ENCODE data around the gene BRD7. TPM values are rescaled to one million over a fixed set of nuclear protein-coding genes. Genes with fewer than 3 reads are reported as not detected.
A peak's percentile ranks its signal among the peaks of the same experiment; 100 is the strongest.

The BRD7 gene
- total and polyA plus RNA-seq, 11 donors: 29.8 to 49.7 (median 43.7) TPM

DNA sequence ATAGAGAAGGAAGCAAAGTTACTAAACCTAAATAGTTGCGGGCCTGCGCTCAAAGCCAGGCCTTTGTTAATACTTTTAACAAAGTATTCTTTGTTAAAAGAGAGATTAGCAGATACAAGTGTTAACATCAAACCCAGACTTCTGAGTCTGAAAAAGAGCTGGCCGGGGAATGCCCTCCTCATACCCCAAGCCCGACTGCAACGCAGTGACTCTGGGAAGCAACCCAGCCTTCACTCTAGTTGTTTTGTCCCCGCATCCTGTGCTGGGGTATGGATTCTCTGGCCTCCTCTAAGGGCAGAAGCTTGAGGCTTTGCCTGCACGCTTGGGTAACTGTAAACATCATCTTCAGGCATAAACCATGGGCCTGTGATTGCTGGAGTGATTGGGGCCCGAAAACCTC lies 54.1 kb downstream of the BRD7 start:
- intact Hi-C loops (cut with DNase I): loop anchor here in 1 of 10 donors (10.0 kb wide), 1 partner anchor 50 kb away; the partner anchor contains the start of gene ADCY7
- Histone ChIP-seq H3K4me3 (no peak overlapping the region), H3K27ac (peak overlapping the region in 2 of 12 donors; percentile 13 to 57), H3K27me3 (no peaks in the 10 kb centered on the region), H3K36me3 (peaks cover 0 to 96% (median 60%) of the 10 kb centered on the region in 9 donors), H3K4me1 (peaks cover 0 to 23% (median 3%) of the 10 kb centered on the region in 12 donors), H3K9me3 (no peaks in the 10 kb centered on the region)
- no peak for TF ChIP-seq POLR2A (IDR thresholded peaks at IDR 0.05)
- TF ChIP-seq, protein P1, sequence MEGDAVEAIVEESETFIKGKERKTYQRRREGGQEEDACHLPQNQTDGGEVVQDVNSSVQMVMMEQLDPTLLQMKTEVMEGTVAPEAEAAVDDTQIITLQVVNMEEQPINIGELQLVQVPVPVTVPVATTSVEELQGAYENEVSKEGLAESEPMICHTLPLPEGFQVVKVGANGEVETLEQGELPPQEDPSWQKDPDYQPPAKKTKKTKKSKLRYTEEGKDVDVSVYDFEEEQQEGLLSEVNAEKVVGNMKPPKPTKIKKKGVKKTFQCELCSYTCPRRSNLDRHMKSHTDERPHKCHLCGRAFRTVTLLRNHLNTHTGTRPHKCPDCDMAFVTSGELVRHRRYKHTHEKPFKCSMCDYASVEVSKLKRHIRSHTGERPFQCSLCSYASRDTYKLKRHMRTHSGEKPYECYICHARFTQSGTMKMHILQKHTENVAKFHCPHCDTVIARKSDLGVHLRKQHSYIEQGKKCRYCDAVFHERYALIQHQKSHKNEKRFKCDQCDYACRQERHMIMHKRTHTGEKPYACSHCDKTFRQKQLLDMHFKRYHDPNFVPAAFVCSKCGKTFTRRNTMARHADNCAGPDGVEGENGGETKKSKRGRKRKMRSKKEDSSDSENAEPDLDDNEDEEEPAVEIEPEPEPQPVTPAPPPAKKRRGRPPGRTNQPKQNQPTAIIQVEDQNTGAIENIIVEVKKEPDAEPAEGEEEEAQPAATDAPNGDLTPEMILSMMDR (IDR thresholded peaks at IDR 0.05): no peak
- ATAC-seq: no peak
- WGBS, 4 donors: 84 to 94% (median 92%) methylated on average over 5 to 8 of the region's 8 CpGs
- DNase-seq: no peak

DNA sequence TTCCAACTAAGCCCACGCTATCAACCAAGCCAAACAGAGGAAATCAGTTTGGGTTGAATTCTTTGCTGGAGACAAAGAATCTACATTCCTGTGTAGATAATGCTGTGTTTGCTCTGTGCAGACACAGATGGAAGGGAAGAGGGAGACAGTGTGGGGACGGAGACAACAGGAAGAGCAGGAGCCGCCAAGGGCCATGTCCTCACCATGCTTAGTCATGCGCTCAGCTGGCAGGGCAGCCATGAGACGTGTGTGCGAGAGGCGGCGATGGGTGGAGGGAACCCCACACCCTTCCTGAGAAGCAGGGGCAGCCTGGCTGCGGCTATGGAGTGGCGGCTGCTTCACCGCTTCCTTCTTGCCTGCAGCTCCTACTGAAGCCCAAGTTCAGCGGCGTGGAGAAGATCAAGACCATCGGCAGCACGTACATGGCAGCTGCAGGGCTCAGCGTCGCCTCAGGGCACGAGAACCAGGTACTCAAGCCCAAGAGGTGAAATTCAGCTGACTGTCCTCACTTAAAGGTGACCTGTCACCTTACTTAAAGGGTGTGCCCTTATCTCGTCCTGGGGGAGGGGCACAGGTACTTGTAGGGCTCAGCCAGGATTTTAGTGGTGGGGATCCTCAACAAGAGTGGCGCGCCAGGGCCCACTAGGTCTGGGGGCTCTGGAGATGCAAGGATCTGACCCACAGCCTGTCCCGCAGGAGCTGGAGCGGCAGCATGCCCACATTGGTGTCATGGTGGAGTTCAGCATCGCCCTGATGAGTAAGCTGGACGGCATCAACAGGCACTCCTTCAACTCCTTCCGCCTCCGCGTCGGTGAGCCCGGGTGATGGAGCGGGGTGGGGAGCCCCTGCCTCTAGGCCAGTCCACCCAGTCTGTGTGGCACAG lies 55.0 kb downstream of the BRD7 start:
- Histone ChIP-seq H3K27me3 (no peaks in the 10 kb centered on the region), H3K9me3 (no peaks in the 10 kb centered on the region), H3K4me3 (no peak overlapping the region), H3K36me3 (peaks cover 0 to 94% (median 53%) of the 10 kb centered on the region in 9 donors), H3K27ac (peak overlapping the region in 7 of 12 donors; percentile 10 to 70 (median 56)), H3K4me1 (peaks cover 0 to 31% (median 5%) of the 10 kb centered on the region in 12 donors)
- DNase-seq (peak; percentile 60 to 84 (median 79)), ATAC-seq (peak; percentile 60 to 85 (median 78))
- no peak for TF ChIP-seq POLR2A (IDR thresholded peaks at IDR 0.05)
- TF ChIP-seq, protein P1 (IDR thresholded peaks at IDR 0.05): no peak
- 75 to 81% (median 78%) methylated on average over 28 to 31 of the region's 31 CpGs for WGBS, 4 donors
- intact Hi-C loops (cut with DNase I): loop anchor here in 1 of 10 donors (10.0 kb wide), 1 partner anchor 49 kb away; the partner anchor contains the start of gene ADCY7

DNA sequence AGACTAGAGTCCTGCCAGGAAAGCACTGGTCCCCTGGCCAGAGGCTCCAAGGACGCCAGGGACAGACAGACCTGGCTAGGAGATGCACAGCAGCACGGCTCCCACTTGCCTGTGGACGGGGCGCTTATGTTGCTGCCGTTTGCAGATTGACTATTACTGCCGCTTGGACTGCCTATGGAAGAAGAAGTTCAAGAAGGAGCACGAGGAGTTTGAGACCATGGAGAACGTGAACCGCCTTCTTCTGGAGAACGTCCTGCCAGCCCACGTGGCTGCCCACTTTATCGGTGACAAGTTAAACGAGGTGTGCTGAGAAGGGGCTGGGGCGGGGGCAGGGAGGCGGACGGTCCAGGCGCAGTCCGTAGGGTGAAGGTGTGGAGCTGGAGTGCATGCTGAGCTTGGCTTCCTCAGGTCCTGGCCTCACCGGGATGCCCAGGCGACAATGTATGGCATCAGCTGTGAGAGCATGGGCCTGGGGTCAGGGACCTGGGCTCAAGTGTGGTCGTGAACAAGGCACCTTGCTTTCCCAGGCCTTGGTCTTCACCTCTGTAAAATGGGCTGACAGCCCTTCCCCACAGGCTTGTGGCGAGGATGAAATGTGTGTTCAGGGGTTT lies 56.8 kb downstream of the BRD7 start:
- H3K4me3 ChIP-seq: no peak overlapping the region
- no peak overlapping the region for H3K27ac ChIP-seq
- WGBS, 4 donors: 74 to 84% (median 77%) methylated on average over 22 of the region's 22 CpGs
- peaks cover 0 to 31% (median 5%) of the 10 kb centered on the region in 12 donors for H3K4me1 ChIP-seq
- ATAC-seq (no peak), DNase-seq (no peak)
- no peak for TF ChIP-seq POLR2A (IDR thresholded peaks at IDR 0.05)
- TF ChIP-seq, protein P1 (IDR thresholded peaks at IDR 0.05): no peak
- H3K36me3 ChIP-seq: peaks cover 0 to 87% (median 35%) of the 10 kb centered on the region in 9 donors
- H3K9me3 ChIP-seq: no peaks in the 10 kb centered on the region
- no peaks in the 10 kb centered on the region for H3K27me3 ChIP-seq
- intact Hi-C loops (cut with DNase I): loop anchor here in 1 of 10 donors (10.0 kb wide), 1 partner anchor 47 kb away; the partner anchor contains the start of gene ADCY7

DNA sequence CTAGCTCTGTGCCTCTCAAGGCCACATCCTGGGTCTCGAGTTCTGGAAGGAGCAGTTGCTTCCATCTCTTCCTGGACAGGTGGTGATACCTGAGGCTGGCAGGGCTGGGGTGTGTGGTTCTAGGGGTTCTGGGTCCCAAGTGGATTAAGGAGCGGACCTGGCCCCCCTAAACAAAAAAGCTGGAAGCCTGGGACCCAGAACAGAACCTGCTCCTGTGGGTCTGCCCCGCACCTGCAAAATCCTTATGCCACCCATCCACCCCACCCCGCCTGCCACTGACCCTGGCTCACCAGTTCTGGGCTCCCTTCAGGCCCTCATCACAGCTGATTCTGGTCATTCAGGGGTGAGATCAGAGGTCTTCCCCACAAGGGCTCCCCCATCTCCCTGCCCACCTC lies 57.7 kb downstream of the BRD7 start:
- Histone ChIP-seq H3K27me3 (no peaks in the 10 kb centered on the region), H3K27ac (no peak overlapping the region), H3K9me3 (no peaks in the 10 kb centered on the region), H3K4me3 (no peak overlapping the region), H3K36me3 (peaks cover 0 to 86% (median 26%) of the 10 kb centered on the region in 9 donors), H3K4me1 (peaks cover 0 to 30% (median 5%) of the 10 kb centered on the region in 12 donors)
- no peak for DNase-seq
- WGBS, 4 donors: 73 to 97% (median 83%) methylated on average over 4 of the region's 4 CpGs
- TF ChIP-seq POLR2A (IDR thresholded peaks at IDR 0.05): no peak
- TF ChIP-seq, protein P1 (IDR thresholded peaks at IDR 0.05): no peak
- no peak for ATAC-seq
- intact Hi-C loops (cut with DNase I): loop anchor here in 1 of 10 donors (10.0 kb wide), 1 partner anchor 46 kb away; the partner anchor contains the start of gene ADCY7

Data from heart left ventricle (tissue), 16 donors.